ENCODE measurements around the gene NMT1.

DNA sequence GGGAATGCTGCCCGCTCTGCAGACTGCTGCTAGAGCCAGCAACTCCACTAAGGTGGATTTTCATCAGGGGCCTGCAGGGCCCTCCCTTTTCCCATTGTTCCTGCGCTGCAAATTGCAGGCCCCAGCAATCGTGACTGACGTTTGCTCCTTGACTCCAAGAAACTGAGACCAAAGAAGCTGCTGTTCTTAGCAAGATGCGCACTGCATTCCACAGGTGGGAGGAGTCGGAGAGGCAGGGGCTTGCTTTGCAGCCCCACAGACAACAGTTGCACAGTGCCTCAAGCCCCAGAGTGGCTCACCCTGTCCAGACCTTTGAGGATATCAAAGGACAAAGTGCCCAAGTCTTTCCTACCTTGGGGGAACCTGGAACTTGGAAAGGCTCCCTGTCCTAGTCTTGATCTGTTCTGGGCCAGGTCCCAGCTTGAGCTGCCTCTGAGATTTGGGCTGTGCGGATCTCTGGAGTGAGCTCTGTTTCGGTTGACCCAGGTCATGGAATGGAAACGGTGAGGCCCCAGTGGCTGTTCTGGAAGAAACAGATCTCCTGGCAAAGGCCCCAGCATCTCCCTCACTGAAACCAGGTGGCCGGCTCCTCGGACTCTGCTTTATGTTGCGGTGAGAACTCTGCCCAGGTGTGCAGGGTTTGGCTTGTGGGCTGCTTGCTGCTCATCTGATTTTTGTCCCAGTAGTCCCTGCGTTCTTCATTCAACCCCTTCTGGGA, 46.3 kb downstream of the NMT1 start:
- no peak for TF ChIP-seq EP300 (IDR thresholded peaks at IDR 0.05; ENCODE audit: borderline replicate concordance in 1 of 2, low read depth in 1 of 2, low read length in 1 of 2)
- TF ChIP-seq, protein P1, sequence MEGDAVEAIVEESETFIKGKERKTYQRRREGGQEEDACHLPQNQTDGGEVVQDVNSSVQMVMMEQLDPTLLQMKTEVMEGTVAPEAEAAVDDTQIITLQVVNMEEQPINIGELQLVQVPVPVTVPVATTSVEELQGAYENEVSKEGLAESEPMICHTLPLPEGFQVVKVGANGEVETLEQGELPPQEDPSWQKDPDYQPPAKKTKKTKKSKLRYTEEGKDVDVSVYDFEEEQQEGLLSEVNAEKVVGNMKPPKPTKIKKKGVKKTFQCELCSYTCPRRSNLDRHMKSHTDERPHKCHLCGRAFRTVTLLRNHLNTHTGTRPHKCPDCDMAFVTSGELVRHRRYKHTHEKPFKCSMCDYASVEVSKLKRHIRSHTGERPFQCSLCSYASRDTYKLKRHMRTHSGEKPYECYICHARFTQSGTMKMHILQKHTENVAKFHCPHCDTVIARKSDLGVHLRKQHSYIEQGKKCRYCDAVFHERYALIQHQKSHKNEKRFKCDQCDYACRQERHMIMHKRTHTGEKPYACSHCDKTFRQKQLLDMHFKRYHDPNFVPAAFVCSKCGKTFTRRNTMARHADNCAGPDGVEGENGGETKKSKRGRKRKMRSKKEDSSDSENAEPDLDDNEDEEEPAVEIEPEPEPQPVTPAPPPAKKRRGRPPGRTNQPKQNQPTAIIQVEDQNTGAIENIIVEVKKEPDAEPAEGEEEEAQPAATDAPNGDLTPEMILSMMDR (IDR thresholded peaks at IDR 0.05) = no peak
- no peak for TF ChIP-seq EZH2phosphoT487 (IDR thresholded peaks at IDR 0.05; ENCODE audit: borderline replicate concordance, low read depth)
- no peak for TF ChIP-seq GABPA (IDR thresholded peaks at IDR 0.05; ENCODE audit: low read depth)
- TF ChIP-seq, protein P2, sequence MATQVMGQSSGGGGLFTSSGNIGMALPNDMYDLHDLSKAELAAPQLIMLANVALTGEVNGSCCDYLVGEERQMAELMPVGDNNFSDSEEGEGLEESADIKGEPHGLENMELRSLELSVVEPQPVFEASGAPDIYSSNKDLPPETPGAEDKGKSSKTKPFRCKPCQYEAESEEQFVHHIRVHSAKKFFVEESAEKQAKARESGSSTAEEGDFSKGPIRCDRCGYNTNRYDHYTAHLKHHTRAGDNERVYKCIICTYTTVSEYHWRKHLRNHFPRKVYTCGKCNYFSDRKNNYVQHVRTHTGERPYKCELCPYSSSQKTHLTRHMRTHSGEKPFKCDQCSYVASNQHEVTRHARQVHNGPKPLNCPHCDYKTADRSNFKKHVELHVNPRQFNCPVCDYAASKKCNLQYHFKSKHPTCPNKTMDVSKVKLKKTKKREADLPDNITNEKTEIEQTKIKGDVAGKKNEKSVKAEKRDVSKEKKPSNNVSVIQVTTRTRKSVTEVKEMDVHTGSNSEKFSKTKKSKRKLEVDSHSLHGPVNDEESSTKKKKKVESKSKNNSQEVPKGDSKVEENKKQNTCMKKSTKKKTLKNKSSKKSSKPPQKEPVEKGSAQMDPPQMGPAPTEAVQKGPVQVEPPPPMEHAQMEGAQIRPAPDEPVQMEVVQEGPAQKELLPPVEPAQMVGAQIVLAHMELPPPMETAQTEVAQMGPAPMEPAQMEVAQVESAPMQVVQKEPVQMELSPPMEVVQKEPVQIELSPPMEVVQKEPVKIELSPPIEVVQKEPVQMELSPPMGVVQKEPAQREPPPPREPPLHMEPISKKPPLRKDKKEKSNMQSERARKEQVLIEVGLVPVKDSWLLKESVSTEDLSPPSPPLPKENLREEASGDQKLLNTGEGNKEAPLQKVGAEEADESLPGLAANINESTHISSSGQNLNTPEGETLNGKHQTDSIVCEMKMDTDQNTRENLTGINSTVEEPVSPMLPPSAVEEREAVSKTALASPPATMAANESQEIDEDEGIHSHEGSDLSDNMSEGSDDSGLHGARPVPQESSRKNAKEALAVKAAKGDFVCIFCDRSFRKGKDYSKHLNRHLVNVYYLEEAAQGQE (IDR thresholded peaks at IDR 0.05; ENCODE audit: low read depth, low read length) = no peak
- TF ChIP-seq, protein P3, sequence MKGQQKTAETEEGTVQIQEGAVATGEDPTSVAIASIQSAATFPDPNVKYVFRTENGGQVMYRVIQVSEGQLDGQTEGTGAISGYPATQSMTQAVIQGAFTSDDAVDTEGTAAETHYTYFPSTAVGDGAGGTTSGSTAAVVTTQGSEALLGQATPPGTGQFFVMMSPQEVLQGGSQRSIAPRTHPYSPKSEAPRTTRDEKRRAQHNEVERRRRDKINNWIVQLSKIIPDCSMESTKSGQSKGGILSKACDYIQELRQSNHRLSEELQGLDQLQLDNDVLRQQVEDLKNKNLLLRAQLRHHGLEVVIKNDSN (IDR thresholded peaks at IDR 0.05; ENCODE audit: borderline replicate concordance, low read depth) = no peak
- no peak for TF ChIP-seq NRF1 (IDR thresholded peaks at IDR 0.05; ENCODE audit: low read depth, low read length)
- TF ChIP-seq FOXJ3 (CRISPR knock-in tag; IDR thresholded peaks at IDR 0.05) = no peak

All from SK-N-SH (cell line).